Measurements from ENCODE around the gene POU3F2.

DNA sequence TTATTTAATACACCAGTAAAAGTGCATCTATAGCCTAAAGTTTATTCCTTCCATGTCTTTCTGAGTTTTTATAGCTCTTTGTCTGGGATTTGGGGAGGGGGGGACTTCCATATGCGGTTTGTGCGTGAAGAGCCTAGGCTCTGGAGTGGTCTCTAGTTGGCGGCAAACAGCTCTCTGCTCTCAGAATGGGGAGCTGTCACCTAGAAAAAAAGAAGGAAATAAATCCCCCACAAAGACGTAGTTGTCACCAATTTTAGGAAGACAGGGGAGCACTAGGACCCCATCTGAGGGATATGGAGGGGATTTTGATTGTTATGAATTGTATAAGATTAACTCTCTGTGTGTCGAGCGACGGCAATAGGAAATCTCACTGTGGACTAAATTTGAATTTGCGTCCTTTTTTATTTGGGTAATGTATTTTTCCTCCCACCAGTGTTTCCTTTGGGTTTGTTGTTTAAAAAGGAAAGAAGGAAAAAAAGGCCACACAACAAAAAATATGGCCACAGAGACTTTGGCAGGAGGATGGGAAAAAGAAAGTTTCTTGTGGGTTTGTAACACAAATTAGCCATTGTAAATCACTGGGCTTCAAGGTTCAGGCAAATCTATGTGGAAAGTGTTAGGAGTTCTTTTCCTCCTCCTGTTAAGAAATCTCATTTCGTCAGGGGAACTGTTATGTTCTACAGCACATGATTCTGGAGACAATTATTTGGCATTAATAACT is 7.4 kb downstream of the POU3F2 start:
- TF ChIP-seq CTCF (IDR thresholded peaks at IDR 0.05) (no peak), POLR2A (IDR thresholded peaks at IDR 0.05) (no peak)
